NCI-H748 (cell line): ENCODE measurements around the gene RACGAP1.
A peak's percentile ranks its signal among the peaks of the same experiment; 100 is the strongest.
"Not testable (repeated sequence)": the region's sequence is repeated elsewhere in the genome, so short reads cannot be mapped to it uniquely, and the experiment has no call there.

Experiments used
- DNase-seq: peaks from one replicate; lab custom pipeline; 2025; ENCODE audit not compliant: unreplicated experiment; lab: John Stamatoyannopoulos, UW

RACGAP1 gene

GRCh38 chr12:50032515-50032853 is 7.2 kb upstream of the RACGAP1 start:
- no peak for DNase-seq

GRCh38 chr12:50030449-50030848 is 5.2 kb upstream of the RACGAP1 start:
- not testable (repeated sequence) for DNase-seq

DNA sequence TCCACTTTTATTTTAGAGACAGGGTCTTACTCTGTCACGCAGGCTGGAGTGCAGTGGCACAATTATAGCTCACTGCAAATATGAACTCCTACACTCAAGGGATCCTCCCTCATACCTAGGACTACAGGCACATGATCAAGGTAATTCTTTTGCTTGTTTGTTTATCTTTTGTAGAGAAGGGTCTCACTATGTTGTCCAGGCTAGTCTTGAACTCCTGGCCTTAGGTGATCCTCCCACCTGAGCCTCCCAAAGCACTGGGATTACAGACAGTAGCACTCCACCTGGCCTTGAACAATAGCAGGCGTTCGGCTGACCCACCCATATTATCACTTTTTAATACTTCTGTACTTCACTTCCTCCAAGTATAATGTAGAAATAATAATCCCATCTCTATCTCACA is 1.4 kb upstream of the RACGAP1 start:
- DNase-seq, result no peak

DNA sequence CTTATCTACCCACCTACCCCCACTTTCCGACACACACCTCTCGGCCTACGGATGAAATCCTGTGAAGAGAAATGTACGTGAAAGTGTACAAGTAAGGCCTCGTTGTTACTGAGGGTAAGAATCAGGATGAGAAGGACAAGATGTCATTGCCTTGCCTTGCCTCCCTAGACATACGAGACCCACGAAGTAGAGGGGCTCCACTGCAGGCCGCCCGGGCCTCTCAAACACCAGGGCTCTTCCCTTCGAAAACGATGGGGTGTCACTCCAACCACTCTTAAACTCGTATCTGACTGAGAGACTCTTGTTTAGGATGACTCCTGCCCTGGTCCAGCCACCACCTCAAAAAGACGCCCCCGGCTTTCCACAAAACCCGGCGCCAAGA is 498 bp downstream of the RACGAP1 start:
- DNase-seq, result peak; percentile 50

DNA sequence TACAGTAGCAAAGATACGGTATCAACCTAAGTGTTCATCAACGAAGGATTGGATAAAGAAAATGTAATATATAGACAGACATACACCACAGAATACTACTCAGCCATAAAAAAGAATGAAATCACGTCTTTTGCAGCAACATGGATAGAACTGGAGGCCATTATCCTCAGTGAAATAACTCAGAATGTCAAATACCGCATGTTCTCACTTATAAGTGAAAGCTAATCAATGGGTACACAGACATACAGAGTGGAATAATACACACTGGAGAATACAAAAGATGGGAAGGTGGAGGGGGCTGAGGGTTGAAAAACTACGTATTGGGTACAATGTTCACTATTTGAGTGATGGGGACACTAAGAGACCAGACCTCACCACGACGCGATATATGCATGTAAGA is 1.1 kb downstream of the RACGAP1 start:
- no peak for DNase-seq

DNA sequence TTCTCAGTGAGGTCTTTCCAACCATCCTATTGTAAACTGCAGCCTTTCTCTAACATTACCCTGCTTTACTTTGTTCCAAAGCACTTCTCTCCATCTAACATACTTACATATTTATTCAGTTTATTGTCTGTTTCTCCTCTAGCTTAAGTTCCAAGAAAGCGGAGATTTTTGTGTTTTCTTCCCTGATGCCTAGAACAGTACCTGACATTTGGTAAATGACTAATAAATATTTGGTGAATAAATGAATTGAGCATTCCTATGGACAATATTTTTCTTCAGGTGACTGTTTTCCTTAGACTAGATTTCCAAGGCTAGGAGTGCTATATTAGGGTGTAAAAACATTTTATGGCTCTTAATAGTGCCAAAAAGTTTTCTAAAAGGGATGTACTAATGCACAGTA is 2.4 kb downstream of the RACGAP1 start:
- DNase-seq, result no peak

DNA sequence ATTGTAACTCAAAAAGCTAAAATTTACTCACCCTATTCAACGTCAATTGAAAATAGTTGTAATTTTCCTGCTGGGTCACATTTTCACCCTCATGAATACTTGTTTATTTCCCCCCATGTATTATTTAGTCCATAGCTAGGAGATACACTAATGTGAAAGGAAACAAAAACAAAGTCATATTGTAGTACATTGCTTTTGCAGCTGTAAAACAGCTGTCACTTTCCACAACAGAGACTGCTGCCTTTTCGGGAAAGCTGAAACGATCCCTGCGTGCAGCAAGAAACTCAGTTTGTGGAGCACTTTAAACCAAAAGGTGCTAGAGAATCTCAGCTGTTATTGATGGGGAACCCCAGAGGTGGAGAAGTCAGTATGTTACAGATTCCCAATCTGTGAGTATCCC is 4.3 kb downstream of the RACGAP1 start:
- DNase-seq, result no peak

DNA sequence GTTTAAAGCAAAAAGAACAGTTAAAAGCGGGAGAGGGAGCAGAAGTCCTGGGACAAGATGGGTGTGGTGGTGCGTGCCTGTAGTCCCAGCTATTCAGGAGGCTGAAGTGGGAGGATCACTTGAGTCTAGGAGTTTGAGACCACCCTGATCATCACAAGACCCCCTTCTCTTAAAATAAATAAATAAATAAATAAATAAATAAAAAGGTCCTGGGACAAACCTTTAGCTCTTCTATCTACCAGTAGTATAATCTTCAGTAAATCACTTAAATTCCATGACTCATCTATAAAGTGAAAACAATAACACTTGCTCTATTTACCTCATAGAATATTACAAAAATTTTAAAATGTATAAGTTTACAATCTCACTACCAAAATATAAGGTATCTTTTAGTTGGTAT is 5.8 kb downstream of the RACGAP1 start:
- no peak for DNase-seq

DNA sequence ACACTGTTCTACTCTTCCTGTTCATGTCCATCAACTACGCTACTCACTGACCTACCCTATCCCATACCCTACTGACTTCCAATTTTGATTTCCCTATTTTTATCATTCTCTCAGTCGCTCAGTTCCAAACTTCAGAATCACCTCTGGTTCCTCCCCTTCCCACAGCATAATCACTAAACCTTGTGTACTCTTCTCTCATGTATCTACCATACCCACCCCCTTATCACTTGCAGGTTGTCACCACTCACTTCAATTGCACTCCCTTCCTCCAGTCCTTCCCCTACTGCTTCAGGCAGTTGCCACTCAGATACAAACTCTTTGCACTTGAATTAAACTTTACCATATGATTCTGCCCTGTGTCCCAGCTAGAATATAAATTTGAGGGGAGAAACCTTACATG is 6.3 kb downstream of the RACGAP1 start:
- DNase-seq, result no peak

DNA sequence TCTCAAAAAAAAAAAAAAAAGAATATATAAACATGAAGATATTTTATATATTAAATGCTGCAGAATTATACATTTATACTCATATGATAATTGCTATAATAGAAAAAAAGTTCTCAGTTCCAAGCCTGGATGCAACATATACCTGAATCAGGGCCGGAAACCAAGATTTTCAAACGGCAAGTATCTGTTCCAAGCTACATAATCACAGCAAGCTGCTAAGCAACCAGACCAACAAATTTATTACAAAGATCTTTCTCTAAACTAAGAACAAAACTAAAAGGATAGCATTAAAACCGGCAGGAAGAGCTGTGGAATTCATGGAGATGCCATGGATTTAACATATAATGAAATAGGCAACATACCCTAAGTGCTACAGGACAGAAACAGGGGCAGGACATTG is 7.1 kb downstream of the RACGAP1 start:
- no peak for DNase-seq

DNA sequence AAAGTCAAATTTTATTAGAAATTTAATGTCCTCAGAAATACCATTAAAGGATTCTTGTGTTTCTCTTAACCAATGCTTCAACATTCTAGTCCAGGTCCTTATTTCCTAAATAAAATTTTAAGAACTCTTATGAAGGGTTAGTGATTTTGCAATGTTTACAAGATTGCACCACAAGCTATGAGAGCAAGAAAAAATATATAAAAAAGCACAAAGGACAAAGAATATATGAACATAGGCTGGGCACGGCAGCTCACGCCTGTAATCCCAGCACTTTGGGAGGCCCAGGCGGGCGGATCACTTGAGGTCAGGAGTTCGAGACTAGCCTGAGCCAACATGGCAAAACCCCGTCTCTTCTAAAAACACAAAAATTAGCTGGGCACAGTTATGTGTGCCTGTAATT is 7.7 kb downstream of the RACGAP1 start:
- DNase-seq, result no peak

- DNase-seq, result no peak
These were observed 8.5 kb downstream of the RACGAP1 start for GRCh38 chr12:50016501-50017475.

DNA sequence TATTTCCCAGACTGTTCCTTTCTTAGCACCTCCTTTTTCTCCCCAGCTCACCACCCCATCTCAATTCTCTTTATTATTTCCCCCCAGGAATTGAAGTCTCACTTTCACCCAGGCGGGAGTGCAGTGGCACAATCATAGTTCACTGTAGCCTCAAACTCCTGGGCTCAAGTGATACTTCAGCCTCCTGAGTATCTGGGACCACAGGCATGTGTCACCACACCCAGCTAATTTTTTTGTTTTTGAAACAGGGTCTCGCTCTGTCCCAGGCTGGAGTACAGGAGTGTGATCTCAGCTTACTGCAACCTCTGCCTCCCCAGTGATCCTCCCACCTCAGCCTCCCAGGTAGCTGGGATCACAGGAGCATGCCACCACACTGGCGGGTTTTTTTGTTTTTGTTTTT is 11.0 kb downstream of the RACGAP1 start:
- no peak for DNase-seq

GRCh38 chr12:50013361-50014147 is 11.7 kb downstream of the RACGAP1 start:
- DNase-seq, result no peak

DNA sequence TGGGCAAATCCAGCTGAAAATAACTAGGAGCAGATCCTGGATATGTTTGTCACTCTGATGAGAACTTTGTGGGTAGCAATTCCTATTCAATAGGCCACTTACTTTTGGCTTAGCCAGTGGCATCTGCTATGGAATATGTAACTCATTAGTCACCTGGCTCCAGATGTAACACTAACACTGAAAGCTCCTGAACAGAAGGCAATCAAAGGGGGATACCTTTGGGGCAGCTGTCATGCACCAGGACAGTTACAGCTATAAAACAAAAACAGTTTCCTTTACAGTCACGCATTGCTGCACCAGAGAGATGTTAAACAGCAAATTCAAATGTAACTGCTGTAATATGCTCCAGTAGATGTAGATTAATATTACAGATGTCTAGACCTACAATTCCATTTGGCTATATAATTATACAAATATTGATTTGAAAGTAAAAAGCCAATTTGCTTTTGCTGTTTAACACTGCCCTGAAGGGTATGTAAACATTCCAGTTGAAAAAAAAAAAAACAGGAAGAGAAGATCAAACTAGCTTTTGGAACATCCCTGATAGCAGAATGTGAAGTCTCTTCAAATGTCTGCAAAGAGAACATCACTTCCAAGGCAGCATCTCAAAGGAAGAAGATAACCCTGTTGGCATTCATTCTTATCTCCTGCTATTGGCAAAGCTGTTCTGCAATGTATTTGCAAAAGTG is 18.4 kb downstream of the RACGAP1 start:
- DNase-seq, result no peak

DNA sequence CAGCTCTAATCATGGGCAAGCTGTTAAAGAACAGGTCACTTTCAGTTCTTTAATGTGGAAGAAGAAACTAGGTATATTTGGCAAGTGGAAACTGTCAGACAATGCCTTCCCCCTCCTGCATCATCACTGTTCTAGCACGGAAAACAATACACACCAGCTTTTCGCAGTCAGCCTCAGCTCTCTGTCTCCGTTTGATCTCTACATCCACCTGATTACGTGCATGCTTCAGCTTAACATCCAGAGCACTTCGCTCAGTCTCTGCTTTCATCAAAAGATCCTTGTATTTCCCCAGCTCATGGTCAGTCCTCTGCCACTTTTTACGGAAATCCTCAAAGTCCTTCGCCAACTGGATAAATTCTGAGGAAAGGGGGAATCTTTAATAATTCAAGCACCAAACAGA is 19.0 kb downstream of the RACGAP1 start:
- DNase-seq, result no peak

DNA sequence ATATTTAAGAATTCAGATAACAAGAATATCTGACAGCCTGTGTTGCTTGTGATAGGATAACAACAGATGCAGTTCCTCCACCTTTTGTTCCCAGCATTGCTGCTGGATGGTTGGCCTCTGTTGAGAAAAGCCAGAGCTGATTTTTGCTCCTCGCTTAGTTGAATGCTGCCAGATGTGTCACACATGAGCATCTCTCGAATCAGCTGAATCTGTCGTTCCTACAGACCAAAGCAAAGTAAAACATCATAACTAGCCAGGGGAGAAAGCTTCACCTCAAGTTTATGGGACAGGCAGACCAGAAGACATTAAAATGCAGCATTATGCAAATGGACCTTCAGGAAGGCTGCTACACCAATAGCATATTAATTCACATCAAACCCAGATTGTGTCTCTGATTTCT is 20.1 kb downstream of the RACGAP1 start:
- DNase-seq, result no peak

GRCh38 chr12:50004696-50005095 is 20.6 kb downstream of the RACGAP1 start:
- no peak for DNase-seq

DNA sequence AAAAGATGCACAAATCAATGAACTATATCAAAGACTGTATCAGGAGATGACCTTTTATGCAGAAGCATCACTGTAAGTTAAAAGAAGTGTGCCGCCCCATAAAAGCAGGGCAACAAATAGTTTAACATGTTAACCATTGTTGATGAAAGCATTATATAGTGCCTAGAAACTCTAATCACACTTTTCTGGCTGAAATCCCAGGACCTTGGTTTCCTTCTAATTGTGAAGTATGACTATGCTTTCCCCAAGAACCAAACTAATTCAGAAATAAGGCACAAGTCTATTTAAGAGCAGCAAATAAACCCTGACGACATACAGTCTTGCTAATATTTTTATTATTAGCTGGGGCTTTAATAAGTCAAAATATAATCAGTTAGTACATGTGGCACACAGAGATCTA is 21.7 kb downstream of the RACGAP1 start:
- DNase-seq, result no peak

- no peak for DNase-seq
These were observed 26.8 kb downstream of the RACGAP1 start for GRCh38 chr12:49998453-49998852.

DNA sequence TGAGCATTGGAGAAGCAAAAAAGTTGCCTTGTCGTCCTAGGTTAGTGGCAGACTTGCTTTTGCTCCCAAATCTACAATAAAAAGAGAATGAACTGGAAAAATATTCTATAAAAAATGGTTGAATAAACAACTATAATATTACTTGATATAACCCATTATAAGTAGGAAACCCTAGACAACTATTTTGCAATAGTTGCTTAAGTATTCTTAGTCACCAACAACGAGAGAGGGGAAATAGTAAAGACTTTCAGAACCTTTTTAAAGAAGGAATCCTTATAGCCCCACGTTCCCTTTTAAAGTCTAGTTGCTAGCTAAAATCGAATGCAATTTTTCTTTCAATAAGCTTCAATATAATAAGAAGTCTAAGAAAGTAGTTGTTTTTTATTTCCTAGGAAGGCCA is 35.0 kb downstream of the RACGAP1 start:
- DNase-seq, result no peak

DNA sequence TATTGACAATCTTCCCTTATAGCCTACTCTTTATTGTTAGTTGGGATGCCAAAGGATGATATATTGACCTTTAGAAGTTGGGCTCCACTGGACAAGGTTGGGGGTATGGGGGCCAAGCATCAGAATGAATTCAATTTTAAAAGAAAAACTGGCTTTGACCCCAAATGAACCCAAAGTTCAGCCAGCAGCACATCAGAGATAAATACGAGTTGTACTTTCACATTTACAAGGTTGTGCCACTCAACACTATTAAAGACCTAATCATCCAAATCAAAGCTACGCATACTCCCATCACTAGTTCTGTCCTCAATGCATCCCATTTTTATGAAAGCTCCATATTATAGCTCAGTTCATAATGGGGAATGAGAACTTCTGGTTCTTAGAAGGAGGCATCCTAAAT is 35.9 kb downstream of the RACGAP1 start:
- DNase-seq, result not testable (repeated sequence)
